MM.1S (cell line): ENCODE measurements around the gene SLAMF7.

Experiments
- DNase-seq: peaks from one replicate; pipeline ENCODE4 v3.0.0-alpha.2; 2015
- H2AFZ ChIP-seq: fragments of 300-600 bp; sonication (generic); 2 replicates; pipeline ENCODE4 v1.6.0; 2016; ENCODE audit warnings: antibody characterized with exemption, low read length
- H3F3A ChIP-seq: fragments of 300-600 bp; sonication (generic); 2 replicates; pipeline ENCODE4 v1.6.1; 2016; ENCODE audit warnings: mild to moderate bottlenecking, antibody characterized with exemption, low read length, moderate library complexity, mixed read lengths; ENCODE audit not compliant: insufficient read depth
- H3K27ac ChIP-seq: fragments of 300-600 bp; sonication (generic); 2 replicates; pipeline ENCODE4 v1.5.1; 2016; ENCODE audit warnings: mild to moderate bottlenecking, low read length
- H3K27me3 ChIP-seq: fragments of 300-600 bp; sonication (generic); replicated peaks from 2 replicates; pipeline ENCODE4 v1.6.0; 2016; ENCODE audit warnings: low read length; ENCODE audit not compliant: insufficient read depth
- H3K36me3 ChIP-seq: fragments of 300-600 bp; sonication (generic); replicated peaks from 2 replicates; pipeline ENCODE4 v1.6.1; 2016; ENCODE audit warnings: mild to moderate bottlenecking, low read length, mixed read lengths; ENCODE audit not compliant: insufficient read depth
- H3K4me1 ChIP-seq: fragments of 300-600 bp; sonication (generic); 2 replicates; pipeline ENCODE4 v1.6.1; 2016; ENCODE audit warnings: low read length, mixed read lengths
- H3K4me2 ChIP-seq: fragments of 300-600 bp; sonication (generic); 2 replicates; pipeline ENCODE4 v1.6.0; 2016; ENCODE audit warnings: low read depth, low read length
- H3K4me3 ChIP-seq: fragments of 300-600 bp; sonication (generic); 2 replicates; pipeline ENCODE4 v1.5.1; 2016; ENCODE audit warnings: low read length, mixed read lengths
- H3K79me2 ChIP-seq: fragments of 300-600 bp; sonication (generic); 2 replicates; pipeline ENCODE4 v1.6.1; 2016; ENCODE audit warnings: mixed run types, low read length, mixed read lengths
- H3K9ac ChIP-seq: fragments of 300-600 bp; sonication (generic); 2 replicates; pipeline ENCODE4 v1.6.1; 2016; ENCODE audit warnings: low read length, mixed read lengths
- H3K9me2 ChIP-seq: fragments of 300-600 bp; sonication (generic); replicated peaks from 2 replicates; pipeline ENCODE4 v1.6.1; 2016; ENCODE audit warnings: mild to moderate bottlenecking, low read length, mixed read lengths; ENCODE audit not compliant: insufficient read depth
- H3K9me3 ChIP-seq: fragments of 300-600 bp; sonication (generic); replicated peaks from 2 replicates; pipeline ENCODE4 v1.6.1; 2016; ENCODE audit warnings: mild to moderate bottlenecking, low read length, mixed read lengths; ENCODE audit not compliant: insufficient read depth
- H4K20me1 ChIP-seq: fragments of 300-600 bp; sonication (generic); 2 replicates; pipeline ENCODE4 v1.6.1; 2016; ENCODE audit warnings: mild to moderate bottlenecking, low read length, moderate library complexity, mixed read lengths; ENCODE audit not compliant: insufficient read depth
- EZH2 ChIP-seq: fragments of 300-600 bp; sonication (generic); optimal IDR thresholded peaks from 2 replicates; pipeline ENCODE3; 2017; ENCODE audit warnings: low read depth, mild to moderate bottlenecking, antibody characterized with exemption, low read length, mixed read lengths
- EZH2phosphoT487 ChIP-seq: fragments of 300-600 bp; sonication (generic); IDR thresholded peaks from 2 replicates; pipeline ENCODE4 v1.6.1; 2018; ENCODE audit warnings: antibody characterized with exemption, low read length
- TF ChIP-seq, protein P1 (sequence below): fragments of 300-600 bp; sonication (generic); IDR thresholded peaks from 2 replicates; pipeline ENCODE4 v1.5.1; 2016; ENCODE audit warnings: antibody characterized with exemption, low read length, mixed read lengths

The SLAMF7 gene

GRCh38 chr1:160709715-160710114 is 29.3 kb upstream of the SLAMF7 start:
- Histone ChIP-seq H3K4me3 (peak overlapping the region; percentile 83), H4K20me1 (peaks cover 17% of the 10 kb centered on the region), H3F3A (peaks cover 79% of the 10 kb centered on the region), H2AFZ (no peak overlapping the region), H3K36me3 (peaks cover 6% of the 10 kb centered on the region; the same call in 1 of the 2 replicates), H3K4me1 (peaks cover 63% of the 10 kb centered on the region), H3K9me2 (no peaks in the 10 kb centered on the region), H3K27ac (peak overlapping the region; percentile 95), H3K4me2 (peak overlapping the region; percentile 84), H3K27me3 (no peaks in the 10 kb centered on the region), H3K9ac (peak overlapping the region; percentile 78), H3K9me3 (no peaks in the 10 kb centered on the region), H3K79me2 (peaks cover 83% of the 10 kb centered on the region)
- no peak for DNase-seq
- TF ChIP-seq, protein P1, sequence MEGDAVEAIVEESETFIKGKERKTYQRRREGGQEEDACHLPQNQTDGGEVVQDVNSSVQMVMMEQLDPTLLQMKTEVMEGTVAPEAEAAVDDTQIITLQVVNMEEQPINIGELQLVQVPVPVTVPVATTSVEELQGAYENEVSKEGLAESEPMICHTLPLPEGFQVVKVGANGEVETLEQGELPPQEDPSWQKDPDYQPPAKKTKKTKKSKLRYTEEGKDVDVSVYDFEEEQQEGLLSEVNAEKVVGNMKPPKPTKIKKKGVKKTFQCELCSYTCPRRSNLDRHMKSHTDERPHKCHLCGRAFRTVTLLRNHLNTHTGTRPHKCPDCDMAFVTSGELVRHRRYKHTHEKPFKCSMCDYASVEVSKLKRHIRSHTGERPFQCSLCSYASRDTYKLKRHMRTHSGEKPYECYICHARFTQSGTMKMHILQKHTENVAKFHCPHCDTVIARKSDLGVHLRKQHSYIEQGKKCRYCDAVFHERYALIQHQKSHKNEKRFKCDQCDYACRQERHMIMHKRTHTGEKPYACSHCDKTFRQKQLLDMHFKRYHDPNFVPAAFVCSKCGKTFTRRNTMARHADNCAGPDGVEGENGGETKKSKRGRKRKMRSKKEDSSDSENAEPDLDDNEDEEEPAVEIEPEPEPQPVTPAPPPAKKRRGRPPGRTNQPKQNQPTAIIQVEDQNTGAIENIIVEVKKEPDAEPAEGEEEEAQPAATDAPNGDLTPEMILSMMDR, result no peak
- TF ChIP-seq EZH2 (no peak), EZH2phosphoT487 (no peak)

DNA sequence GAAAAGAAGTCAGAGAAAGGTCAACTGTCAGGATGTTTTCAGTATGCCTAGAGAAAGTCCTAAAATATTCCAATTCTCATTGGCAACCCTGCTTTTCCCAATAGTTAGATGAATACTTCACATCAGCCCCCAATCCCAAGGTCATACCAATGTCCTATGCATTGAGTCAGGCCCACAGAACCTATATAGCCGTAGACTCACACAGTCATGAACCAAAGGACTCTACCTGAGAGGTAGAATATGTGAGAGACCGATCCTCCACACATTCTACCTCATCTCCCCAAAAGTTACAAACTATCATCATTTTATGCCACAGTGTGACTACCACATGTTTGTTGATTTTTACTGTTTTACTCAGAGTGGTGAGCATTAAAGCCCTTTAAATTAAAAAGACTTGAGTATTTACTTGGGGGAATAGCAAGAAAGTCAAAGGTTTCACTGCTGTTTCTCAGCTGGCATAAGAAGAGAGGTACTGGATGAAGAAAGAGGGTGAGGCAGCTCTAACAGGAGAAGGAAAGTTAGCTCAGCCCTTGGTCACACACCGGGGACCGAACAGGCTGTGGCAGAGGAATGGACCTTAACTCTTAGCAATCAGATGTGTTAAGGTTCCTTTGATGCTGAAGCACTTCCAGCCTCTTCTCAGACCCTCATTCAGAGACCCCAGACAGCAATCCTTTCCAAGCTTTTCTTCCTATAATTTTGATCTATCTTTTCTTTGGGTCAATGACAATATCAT is 28.4 kb upstream of the SLAMF7 start:
- peaks cover 63% of the 10 kb centered on the region for H3K4me1 ChIP-seq
- no peaks in the 10 kb centered on the region for H3K9me3 ChIP-seq
- peak; percentile 48 for DNase-seq
- peaks cover 73% of the 10 kb centered on the region for H3K79me2 ChIP-seq
- no peaks in the 10 kb centered on the region for H3K27me3 ChIP-seq
- peaks cover 3% of the 10 kb centered on the region; the same call in 1 of the 2 replicates for H3K36me3 ChIP-seq
- peak overlapping the region; percentile 83 for H3K4me3 ChIP-seq
- peaks cover 7% of the 10 kb centered on the region for H4K20me1 ChIP-seq
- TF ChIP-seq EZH2phosphoT487 (no peak), EZH2 (no peak)
- TF ChIP-seq, protein P1, result no peak
- peak overlapping the region; percentile 95 for H3K27ac ChIP-seq
- H3F3A ChIP-seq, result peaks cover 84% of the 10 kb centered on the region
- no peak overlapping the region for H2AFZ ChIP-seq
- H3K9ac ChIP-seq, result peak overlapping the region; percentile 78
- H3K9me2 ChIP-seq, result no peaks in the 10 kb centered on the region
- H3K4me2 ChIP-seq, result peak overlapping the region; percentile 84

GRCh38 chr1:160711276-160711601 is 27.8 kb upstream of the SLAMF7 start:
- Histone ChIP-seq H3K36me3 (peaks cover 3% of the 10 kb centered on the region; the same call in 1 of the 2 replicates), H4K20me1 (peaks cover 5% of the 10 kb centered on the region; the same call in 1 of the 2 replicates), H3K27me3 (no peaks in the 10 kb centered on the region), H3K79me2 (peaks cover 68% of the 10 kb centered on the region), H3K4me3 (peak overlapping the region; percentile 83), H2AFZ (no peak overlapping the region), H3K9me3 (no peaks in the 10 kb centered on the region), H3K27ac (peak overlapping the region; percentile 95), H3K4me2 (peak overlapping the region; percentile 84), H3F3A (peaks cover 84% of the 10 kb centered on the region), H3K9me2 (no peaks in the 10 kb centered on the region), H3K4me1 (peaks cover 60% of the 10 kb centered on the region), H3K9ac (peak overlapping the region; percentile 78)
- no peak for DNase-seq
- TF ChIP-seq EZH2 (no peak), EZH2phosphoT487 (no peak)
- TF ChIP-seq, protein P1, result no peak
